Skin epidermis (tissue), 12 donors: ENCODE data around the gene FOXL2.

Experiments used
- H3K27ac ChIP-seq, 21 experiments: fragments of 200-600 bp; sonication (generic) in 11 of 21; one replicate each; pipeline ENCODE4 v1.5.0; 2020; ENCODE audit warnings: mild to moderate bottlenecking in 3 of 21, inconsistent platforms in 2 of 21, moderate library complexity in 2 of 21
- H3K4me3 ChIP-seq, 7 experiments: fragments of 200-600 bp; sonication (generic) in 2 of 7; one replicate each; pipeline ENCODE4 v1.5.0; 2020; ENCODE audit warnings: inconsistent platforms in 2 of 7, mild to moderate bottlenecking in 2 of 7, moderate library complexity in 1 of 7

FOXL2 gene

DNA sequence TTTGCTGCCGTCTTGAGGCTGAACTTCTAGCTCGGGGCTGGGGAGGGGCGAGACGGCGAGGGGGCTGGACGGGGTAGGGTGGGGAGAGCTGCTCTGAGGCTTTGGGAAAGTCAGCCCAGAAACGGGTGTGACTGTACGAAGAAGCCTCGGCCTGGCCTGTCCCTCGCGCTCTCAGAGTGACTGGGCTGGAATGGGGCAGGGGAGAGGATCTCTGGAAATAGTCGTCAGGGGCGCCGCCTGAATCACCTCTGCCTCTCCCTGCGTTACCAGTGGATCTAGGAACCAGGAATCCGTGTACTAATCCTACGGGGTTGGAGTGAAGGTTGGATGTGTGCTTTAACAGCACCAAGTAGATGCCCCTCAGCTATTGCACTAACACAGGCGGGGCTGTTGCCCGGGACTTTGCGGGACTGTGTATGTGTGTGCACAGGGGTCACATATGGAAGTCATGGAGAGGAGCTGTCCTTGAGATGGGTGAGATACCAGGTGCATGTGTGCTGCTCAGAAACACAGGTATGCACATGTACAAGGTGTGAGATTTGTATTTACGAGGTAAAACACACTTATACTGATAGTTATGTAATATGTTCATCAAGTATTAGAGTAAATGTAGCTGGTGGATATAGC, 671 bp upstream of the FOXL2 start:
- peak overlapping the region in 2 of 21 experiments; percentile 53 to 60 for H3K27ac ChIP-seq
- peak overlapping the region in 4 of 7 experiments; percentile 23 to 46 (median 44) for H3K4me3 ChIP-seq

DNA sequence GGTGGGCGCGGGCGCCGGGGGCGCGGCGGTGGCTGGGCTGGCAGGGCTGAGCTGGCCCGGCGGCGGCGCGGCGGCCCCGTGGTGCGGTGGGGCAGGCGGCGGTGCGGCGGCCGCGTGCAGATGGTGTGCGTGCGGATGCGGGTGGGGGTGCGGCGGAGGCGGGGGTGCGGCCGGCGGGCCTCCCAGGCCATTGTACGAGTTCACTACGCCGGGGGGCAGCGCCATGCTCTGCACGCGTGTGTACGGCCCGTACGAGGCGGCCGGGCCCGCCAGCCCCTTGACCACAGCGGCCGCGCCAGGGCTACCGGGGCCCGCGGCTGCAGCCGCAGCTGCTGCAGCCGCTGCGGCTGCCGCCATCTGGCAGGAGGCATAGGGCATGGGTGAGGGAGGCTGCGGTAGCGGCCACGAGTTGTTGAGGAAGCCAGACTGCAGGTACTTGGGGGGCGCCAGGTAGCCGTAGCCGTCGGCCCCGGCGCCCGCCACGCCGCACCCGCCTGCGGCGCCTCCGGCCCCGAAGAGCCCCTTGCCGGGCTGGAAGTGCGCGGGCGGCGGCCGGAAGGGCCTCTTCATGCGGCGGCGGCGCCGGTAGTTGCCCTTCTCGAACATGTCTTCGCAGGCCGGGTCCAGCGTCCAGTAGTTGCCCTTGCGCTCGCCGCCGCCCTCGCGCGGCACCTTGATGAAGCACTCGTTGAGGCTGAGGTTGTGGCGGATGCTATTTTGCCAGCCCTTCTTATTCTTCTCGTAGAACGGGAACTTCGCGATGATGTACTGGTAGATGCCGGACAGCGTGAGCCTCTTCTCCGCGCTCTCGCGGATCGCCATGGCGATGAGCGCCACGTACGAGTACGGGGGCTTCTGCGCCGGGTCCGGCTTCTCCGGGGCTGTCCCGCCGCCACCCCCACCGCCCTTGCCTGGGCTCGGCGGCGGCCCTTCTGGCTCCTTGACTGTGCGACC, 951 bp downstream of the FOXL2 start:
- H3K27ac ChIP-seq, result peak overlapping the region in 3 of 21 experiments; percentile 64 to 77 (median 67)

DNA sequence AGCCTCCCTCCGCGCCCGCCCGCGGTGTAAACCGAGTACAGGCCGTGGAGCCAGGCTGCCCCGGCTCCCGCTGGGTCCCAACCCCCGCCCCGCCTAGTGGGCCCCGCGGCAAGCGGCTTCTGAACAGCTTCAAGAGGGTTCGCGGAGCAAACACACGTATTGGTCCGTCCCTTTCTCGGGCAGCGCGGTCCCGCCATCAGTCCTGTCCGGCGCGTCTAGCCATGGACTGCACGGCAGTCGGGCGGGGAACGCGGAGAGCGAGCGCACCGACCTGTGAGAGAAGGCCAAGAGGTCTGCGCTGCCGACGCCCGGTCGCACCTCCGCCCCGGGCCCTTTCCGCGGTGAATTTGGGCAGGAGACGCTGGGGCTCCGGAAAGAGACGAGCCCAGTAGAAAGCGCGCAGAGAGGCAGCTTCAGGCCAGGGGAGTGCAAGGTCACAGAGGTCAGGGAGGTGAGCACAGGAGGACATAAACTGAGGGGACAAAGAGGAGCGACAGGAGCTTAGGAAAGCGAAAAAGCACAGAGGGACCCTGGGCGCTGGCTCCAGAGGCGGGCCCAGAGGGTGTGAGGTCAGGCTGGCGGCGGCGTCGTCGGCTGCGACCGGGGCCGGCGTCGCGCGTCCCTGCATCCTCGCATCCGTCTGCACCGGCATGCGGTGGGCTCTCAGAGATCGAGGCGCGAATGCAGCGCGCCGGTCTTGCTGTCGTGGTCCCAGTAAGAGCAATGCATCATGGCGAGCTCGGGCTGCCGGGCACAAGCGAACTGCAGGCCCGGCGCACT, 1.8 kb downstream of the FOXL2 start:
- peak overlapping the region in 3 of 7 experiments; percentile 20 to 46 (median 31) for H3K4me3 ChIP-seq
- peak overlapping the region in 1 of 21 experiments; percentile 16 for H3K27ac ChIP-seq

More for the DNA sequence above, 951 bp downstream of the FOXL2 start:
- peak overlapping the region; percentile 21 to 46 (median 32) for H3K4me3 ChIP-seq

DNA sequence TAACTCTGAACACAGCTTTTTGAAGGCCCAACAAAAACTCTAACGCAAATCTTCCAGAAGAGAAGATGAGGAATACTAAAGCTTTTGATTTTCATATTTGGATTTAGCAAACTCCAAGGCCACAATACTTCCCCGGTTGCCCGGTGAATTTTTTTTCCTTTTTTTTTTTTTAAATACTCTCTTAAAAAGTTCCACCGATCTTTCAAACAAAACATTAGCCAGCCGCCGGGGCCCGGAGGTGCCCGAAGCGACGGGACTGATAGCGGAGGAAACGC, 2.3 kb downstream of the FOXL2 start:
- peak overlapping the region in 2 of 7 experiments; percentile 20 to 31 for H3K4me3 ChIP-seq

DNA sequence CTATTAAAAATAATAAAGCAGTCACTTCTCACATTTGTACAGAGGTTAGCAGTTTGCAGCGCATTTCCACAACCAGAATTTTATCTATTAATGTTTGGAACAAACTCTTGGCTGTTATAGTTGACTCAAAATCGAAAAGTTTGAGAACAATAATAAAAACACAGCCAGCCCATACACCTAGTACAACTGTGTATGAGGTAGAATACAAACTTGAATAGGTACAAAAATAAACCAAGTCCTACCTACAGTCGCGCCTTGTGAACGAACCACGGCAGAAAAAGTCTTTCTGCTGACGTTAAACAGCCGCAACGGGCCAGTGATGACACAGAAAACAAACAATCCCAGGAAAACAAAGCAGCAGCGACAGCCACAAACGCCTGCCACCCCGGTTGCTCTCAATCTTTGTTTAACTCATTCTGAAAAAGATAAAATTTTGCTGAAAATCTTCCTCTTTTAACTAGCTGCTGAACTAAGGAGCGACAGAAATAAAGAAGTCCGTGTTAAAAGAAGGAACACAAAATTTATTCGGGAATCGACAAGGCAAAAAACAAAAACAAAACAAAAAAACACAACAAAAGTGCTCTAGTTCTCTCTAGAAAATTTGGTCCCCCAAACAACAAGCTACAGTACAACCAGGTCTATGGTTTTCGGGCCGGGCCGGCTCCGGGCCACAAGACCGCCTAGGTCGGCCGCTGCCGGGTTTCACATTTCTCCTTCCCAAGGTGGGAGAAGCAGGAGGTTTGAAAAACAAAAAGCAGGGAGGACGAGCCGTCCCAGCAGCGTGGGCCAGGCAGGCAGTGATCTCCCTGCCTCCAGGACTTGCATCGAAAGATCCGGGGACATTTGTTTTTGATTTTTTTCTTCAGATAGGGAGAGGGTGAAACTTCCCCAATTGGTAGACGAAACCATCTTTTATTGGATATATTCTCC, 2.9 kb downstream of the FOXL2 start:
- Histone ChIP-seq H3K27ac (no peak overlapping the region), H3K4me3 (no peak overlapping the region)

More for the DNA sequence above, 2.3 kb downstream of the FOXL2 start:
- peak overlapping the region in 1 of 21 experiments; percentile 16 for H3K27ac ChIP-seq

DNA sequence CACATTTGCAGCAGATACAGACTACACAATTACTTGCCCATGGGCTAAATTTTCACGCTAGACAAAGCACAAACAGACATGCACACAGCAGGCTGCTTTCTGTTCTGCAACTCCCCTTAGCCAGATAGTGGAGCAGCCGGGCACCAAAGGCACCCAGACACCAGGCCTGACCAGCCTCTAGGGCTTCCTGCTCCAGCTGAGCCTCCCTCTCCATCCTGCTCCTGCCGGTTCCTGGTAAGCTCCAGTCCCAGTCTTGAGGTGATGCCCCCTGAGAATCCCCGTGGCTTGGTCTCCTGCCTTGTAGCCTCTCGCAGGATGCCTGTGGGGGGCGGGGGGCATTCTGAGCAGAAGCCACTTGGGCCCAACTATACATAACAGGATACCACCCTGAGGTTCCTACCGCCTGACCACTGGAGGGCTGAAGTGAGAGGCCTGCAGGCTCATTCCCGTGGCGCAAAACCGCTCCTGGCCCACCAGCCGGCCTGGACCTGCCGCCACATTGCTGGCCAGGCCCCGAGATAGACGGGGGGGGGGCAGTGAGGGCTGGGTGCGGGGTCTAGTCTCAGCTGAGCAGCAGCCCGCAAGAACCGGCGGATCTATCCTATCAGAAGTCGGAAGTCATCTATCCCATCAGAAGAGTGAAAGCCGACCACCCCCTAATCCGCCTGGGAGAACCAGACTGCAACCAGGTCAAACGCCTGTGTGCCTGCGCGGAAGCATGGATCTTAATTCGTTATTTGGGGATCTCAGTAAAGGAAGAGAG, 3.9 kb downstream of the FOXL2 start:
- Histone ChIP-seq H3K27ac (no peak overlapping the region), H3K4me3 (no peak overlapping the region)

DNA sequence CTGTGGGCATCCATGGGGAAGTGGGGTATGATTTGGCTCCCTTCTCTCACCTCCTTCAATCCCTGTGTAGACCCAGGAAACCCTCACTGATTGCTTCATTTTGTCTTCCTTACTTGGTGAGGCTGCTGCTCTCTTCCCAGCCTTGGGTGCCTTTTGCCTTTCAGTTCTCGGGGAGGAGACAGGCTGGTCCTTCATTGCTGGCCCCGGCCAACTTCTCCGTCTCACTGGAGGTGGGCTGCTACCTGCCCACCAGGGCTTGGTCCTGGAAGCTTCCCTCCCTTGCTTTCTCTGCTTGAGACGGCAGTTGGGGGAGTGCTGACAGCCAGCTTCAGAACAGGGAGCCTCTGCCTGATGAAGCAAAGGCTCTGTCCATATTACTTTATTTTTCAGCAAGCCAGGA, 4.7 kb downstream of the FOXL2 start:
- Histone ChIP-seq H3K27ac (no peak overlapping the region), H3K4me3 (no peak overlapping the region)

DNA sequence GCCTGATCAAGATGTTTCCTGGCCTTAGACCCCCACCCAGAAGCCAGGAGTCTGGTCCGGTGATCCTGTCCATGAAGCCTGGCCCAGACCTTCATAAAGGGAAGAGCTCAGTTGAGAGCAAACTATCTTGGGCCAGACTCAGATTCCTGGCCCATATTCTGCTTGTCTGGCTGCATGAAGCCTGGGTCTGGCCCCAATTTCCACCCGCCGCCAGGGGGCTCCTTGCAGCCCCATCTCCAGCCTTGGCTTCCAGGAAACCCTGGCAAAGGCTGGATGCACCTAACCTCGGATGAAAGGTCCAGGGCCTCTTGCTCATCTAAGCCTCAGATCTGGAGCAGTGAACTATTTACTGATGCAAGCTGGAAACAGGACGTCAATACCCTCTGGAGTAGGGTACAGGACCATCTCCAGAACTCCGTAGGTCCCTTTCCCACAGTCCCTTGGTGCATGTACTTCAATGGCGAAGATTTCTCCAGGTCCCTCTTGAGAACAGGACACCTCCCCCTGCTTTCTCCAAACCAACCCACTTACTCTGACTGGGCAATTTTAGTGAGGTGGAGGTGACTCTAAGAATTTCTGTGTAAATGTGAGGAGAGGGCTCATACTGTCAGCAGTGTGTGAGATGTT, 5.6 kb downstream of the FOXL2 start:
- H3K27ac ChIP-seq, result no peak overlapping the region
- no peak overlapping the region for H3K4me3 ChIP-seq

DNA sequence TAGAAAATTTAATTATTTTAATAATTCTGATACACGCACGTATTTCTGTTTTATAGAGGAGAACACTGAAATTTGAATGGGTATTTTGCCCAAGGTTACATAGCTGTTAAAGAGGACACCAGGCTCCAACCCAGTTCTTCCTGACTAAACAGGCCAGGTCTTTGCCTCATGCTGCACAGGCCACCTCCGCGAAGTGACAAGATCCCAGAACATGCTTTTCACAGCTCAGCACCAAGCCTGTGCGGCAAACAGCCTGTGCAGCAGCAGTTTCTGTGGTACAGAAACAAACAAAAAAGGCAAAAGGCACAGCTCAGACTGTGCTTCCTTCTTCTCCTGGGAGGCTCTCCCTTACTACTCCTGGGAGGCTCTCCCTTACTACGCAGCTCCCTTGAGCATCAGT, 6.5 kb downstream of the FOXL2 start:
- H3K4me3 ChIP-seq, result no peak overlapping the region
- H3K27ac ChIP-seq, result no peak overlapping the region

DNA sequence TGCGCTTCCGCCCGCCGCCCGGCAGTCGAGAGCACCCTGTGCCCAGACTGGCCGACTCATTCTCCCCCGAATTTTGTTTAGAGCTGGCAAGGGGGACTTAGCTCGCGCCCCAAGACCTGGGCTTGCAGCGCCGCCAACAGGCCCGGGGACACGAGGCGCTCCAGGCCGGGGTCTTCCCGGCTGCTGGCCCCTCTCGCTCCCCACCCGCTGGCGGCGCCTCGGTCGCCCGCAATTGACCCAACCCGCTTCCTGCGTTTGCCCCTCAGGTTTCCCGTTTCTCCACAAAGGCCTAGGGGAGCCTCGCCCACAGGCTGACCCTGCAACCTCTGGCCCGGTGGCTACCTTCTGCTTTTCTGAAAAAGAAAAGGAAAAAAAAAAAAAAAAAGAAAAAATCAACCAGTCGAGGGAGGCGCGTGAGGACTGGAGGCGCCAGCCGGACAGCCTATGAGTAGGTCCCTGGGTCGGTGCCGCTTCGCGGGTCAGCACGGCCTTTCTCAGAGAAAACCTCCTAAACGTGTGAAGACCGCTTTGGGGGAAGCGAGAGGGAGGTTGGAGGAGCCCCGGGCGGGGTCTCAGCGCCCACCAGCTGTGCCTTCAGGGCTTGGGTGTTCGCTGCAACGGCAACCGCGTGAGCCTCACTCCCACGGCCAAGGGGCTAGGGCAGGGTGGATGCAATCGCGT, 7.2 kb downstream of the FOXL2 start:
- Histone ChIP-seq H3K4me3 (no peak overlapping the region), H3K27ac (no peak overlapping the region)

DNA sequence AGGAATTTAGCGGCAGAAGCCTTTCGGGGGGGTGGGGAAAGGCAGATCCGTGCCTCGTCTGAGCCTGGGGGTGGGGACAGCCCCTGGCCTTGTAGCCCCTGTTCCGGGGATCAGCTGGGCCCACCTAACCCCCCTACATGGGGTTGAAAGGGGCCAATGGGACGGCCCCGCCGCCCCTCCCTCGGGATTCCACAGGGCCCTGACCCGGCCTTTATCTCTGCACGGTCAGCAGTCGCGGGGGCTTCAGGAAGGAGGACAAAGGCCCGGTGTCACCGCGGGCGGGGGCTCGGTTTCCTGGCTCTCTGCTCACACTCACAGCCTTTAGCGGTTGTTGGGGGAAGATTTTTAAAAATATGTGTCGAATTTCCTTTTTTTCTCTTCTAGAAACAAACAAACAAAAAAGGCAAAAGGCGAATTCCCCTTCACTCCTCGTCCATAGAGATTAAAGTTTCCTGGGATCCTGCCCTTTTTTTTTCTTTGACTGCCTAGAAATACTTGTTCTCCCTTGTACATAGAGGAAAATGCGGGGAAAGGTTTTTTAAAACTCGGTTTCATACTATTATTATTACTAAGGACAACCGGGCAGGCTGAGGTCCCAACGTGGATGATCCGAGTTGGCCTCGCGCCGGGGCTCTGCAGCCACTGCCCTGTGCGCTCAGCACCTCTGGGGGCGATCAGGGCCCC, 7.9 kb downstream of the FOXL2 start:
- Histone ChIP-seq H3K27ac (no peak overlapping the region), H3K4me3 (no peak overlapping the region)

DNA sequence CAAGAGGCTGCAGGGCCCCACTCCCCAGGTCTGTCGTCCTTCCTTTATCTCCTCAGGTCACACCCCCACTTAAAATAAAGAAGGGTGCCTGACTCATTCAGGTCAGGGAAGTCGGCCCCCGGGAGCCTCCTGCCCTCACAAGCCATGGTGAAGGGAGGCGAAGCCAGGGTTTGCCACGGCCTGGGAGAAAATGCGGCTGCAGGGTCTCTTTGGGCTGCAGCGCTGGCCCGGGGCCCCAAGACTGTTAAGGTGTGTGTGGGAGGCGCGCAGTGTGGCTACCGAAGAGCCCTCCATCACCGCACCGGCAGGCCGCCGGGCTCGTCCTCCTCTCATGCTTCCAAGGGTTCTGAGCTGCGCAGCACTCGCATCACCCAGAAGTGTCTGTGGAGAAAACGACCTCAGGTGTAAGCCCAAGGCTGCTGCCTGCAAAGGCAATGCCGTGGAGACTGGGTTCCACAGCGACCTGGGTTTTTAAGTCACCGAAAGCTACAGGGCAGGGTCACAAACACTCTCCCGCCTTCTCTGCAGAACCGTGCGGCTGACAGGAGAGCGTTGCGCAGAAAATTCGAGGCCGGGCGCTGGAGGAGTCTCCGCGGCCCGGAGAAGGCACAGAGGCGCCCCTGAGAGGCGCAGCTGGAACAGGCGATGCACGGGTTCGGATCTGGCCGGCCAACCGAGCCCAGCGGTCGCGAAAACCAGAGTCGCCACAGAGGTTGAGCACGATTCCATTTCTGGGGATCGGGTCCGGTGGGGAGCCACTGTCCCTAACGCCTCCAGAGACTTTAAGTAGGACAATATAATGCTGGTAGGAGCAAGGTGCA, 8.7 kb downstream of the FOXL2 start:
- Histone ChIP-seq H3K4me3 (no peak overlapping the region), H3K27ac (no peak overlapping the region)

DNA sequence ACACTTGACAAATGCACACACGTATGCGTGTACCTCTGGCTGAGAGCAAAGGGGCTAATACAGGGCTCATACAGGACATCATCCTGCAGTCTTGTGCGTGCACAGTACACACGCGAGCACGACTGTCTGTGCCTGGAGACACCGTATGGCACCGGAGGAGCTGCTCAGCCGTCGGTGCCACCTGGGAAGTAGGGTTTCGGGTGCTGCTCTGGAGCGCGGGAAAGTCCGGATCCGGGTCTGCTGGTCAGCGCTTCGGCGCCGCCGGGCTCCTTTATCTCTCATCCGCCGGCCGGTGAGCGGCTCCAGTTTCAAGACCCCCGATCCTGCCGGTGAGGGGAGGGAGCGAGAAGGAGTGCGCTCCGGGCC, 9.3 kb downstream of the FOXL2 start:
- Histone ChIP-seq H3K4me3 (no peak overlapping the region), H3K27ac (no peak overlapping the region)

DNA sequence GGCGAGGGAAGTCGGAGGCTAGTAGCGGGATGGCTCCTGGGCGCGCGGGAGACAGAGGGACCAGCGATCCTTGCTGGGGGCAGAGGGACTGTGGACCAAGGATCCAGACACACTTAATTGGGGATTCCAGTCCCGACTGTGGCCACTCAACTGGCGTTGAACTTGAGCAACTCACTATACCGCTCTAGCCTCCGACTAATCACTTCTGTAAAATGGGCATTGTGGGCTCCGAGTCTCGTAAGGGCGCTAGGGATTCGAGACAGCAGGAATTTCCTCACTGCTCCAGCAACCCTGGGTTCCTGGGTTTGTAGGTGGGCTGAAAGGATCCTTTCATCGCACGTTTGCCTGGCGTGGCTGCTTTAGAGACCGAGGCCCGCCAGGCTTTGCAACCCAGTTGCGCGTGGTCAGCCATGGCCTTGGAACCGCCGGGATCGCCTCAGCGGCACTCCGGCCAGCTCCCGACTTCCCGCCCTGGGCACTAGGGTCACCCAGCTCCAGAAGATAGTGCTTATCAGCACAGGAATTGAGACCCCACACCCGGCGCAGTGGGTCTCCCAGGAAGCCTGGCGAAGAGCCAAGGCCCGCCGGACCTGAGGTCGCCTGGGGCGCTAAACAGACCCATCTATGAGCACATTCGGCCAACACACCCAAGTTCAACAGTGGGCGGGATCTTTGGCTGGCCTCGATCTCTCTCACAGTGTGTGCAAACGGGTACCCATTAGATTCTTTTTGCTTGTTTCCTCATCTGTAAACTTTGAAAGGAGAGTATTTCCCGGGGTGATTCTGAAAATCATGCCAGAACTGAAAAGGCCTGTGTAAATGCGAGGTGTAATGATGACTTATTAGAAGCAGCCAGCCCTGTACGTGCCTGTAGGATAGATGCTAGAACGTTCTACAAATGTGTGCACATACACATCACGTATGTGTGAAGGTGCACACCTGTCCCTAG, 9.9 kb downstream of the FOXL2 start:
- H3K27ac ChIP-seq, result no peak overlapping the region
- H3K4me3 ChIP-seq, result peak overlapping the region in 3 of 7 experiments; percentile 1 to 30 (median 20)
